CD8-positive, alpha-beta memory T cell (primary cell): ENCODE results near the gene SIX2. TPM values are rescaled to one million over a fixed set of nuclear protein-coding genes. Genes with fewer than 3 reads are reported as not detected.

Source experiments
- CTCF ChIA-PET: fragments of 350-600 bp; sonication (Branson Sonifier 250); formaldehyde crosslinking; loops from one replicate; lab custom pipeline; 2021; ENCODE audit warnings: antibody characterized with exemption; lab: Charles Lee
- POLR2A ChIA-PET: fragments of 350-600 bp; sonication (Branson Sonifier 250); formaldehyde crosslinking; loops from one replicate; lab custom pipeline; 2021; ENCODE audit warnings: antibody characterized with exemption; lab: Charles Lee
- DNase-seq, 5 donors: peaks; one replicate each; pipeline versions ENCODE4 v3.0.0 to v3.0.0-alpha.2; 2020 to 2022; ENCODE audit warnings: mixed read lengths in 1 of 5
- H3K27ac ChIP-seq: one replicate; pipeline ENCODE4 v1.7.0; 2013; ENCODE audit warnings: low read depth, mild to moderate bottlenecking, low read length, moderate library complexity
- H3K27me3 ChIP-seq: 2 replicates; pipeline ENCODE4 v1.7.0; 2013; ENCODE audit warnings: low read length, mild to moderate bottlenecking; ENCODE audit not compliant: insufficient read depth, poor library complexity, severe bottlenecking
- H3K36me3 ChIP-seq: 2 replicates; pipeline ENCODE4 v1.7.0; 2013; ENCODE audit warnings: mild to moderate bottlenecking, low read length, moderate library complexity; ENCODE audit not compliant: insufficient read depth
- H3K4me1 ChIP-seq: 2 replicates; pipeline ENCODE4 v1.7.0; 2013; ENCODE audit warnings: mild to moderate bottlenecking, low read length, moderate library complexity; ENCODE audit not compliant: insufficient read depth
- H3K4me3 ChIP-seq: 2 replicates; pipeline ENCODE4 v1.7.0; 2013; ENCODE audit warnings: mild to moderate bottlenecking, low read length
- H3K9me3 ChIP-seq: 2 replicates; pipeline ENCODE4 v1.7.0; 2013; ENCODE audit warnings: mild to moderate bottlenecking, low read length
- H3K27ac Mint-ChIP-seq, 8 donors: one replicate each; pipeline ENCODE4 v1.8.0; 2020 to 2021; ENCODE audit warnings: mixed read lengths in 8 of 8, mild to moderate bottlenecking in 6 of 8, inconsistent platforms in 3 of 8, moderate library complexity in 3 of 8
- H3K27me3 Mint-ChIP-seq, 2 donors: one replicate each; pipeline ENCODE4 v1.8.0; 2020 to 2021; ENCODE audit warnings: mixed read lengths in 2 of 2, mild to moderate bottlenecking in 1 of 2, moderate library complexity in 1 of 2
- H3K36me3 Mint-ChIP-seq, 3 donors: one replicate each; pipeline ENCODE4 v1.8.0; 2020 to 2021; ENCODE audit warnings: mixed read lengths in 3 of 3, inconsistent platforms in 1 of 3, mild to moderate bottlenecking in 1 of 3
- H3K4me1 Mint-ChIP-seq, 3 donors: one replicate each; pipeline ENCODE4 v1.8.0; 2020 to 2021; ENCODE audit warnings: mixed read lengths in 3 of 3, inconsistent platforms in 1 of 3, mild to moderate bottlenecking in 1 of 3
- H3K4me3 Mint-ChIP-seq, 7 donors: one replicate each; pipeline ENCODE4 v1.8.0; 2020 to 2021; ENCODE audit warnings: mixed read lengths in 7 of 7, mild to moderate bottlenecking in 6 of 7, moderate library complexity in 4 of 7, inconsistent platforms in 2 of 7
- H3K9me3 Mint-ChIP-seq, 5 donors: one replicate each; pipeline ENCODE4 v1.8.0; 2020 to 2022; ENCODE audit warnings: mixed read lengths in 5 of 5, mild to moderate bottlenecking in 3 of 5, moderate library complexity in 2 of 5, inconsistent platforms in 1 of 5
- polyA plus RNA-seq: library from polyadenylated mRNA; unstranded; fragments of 300-500 nt; fragmentation: Illumina TruSeq; gene quantifications from one replicate; pipeline ENCODE4 v1.2.3, GENCODE V29; 2021
- total RNA-seq, 2 experiments: library from RNA; stranded (reverse); gene quantifications; one replicate each; pipeline ENCODE4 v1.2.3, GENCODE V29; 2021

The SIX2 gene
- total and polyA plus RNA-seq, 3 experiments from 2014 or later, result 0.09 TPM; not detected in 2

DNA sequence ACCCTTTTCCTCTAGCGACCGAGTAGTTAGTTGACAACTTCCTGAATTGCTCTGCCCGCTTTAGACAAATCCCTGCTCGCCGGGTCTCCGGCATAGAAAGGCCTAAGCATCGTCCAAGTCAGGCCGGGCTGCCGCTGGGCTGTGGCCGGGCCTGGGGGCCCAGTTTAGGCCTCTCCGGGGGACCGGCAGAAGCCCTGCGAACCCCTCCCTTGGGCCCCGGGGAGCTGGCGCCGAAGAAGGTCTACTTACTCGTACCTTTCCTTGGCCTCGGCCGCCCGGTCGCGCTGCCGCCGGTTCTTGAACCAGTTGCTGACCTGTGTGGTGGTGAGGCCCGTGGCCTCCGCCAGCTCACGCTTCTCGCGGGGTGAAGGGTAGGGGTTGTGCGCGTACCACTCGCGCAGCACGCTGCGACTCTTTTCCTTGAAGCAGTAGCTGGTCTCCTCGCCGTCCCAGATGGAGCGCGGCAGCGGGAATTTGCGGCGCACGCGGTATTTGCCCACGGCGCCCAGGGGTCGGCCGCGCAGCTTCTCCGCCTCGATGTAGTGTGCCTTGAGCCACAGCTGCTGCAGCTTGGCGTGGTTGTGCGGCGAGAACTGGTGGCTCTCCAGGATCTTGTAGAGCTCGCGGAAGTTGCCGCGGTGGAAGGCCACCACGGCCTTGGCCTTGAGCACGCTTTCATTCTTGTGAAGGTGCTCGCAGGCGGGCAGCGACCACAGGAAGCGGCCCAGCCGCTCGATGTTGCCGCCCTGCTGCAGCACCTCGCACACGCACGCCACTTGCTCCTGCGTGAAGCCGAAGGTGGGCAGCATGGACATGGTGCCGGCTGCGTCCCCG, 739 bp downstream of the SIX2 start:
- ChIA-PET CTCF (interaction anchor here (1.7 kb wide), 1 partner anchor 27 kb away, joined by 4 read pairs; no protein-coding TSS in a partner anchor), POLR2A (no interaction called here)
- DNase-seq, result no peak
- Mint-ChIP-seq H3K4me1 (peaks cover 11 to 66% (median 22%) of the 10 kb centered on the region in 3 donors), H3K36me3 (no peaks in the 10 kb centered on the region), H3K27ac (peak overlapping the region in 1 of 8 donors; percentile 34), H3K9me3 (no peaks in the 10 kb centered on the region), H3K27me3 (peaks cover 57 to 73% of the 10 kb centered on the region in 2 donors), H3K4me3 (peak overlapping the region; percentile 30 to 68 (median 57))
- no peaks in the 10 kb centered on the region for H3K9me3 ChIP-seq
- peaks cover 35% of the 10 kb centered on the region for H3K27me3 ChIP-seq
- H3K4me3 ChIP-seq, result no peak overlapping the region
- H3K27ac ChIP-seq, result no peak overlapping the region
- no peaks in the 10 kb centered on the region for H3K36me3 ChIP-seq
- no peaks in the 10 kb centered on the region for H3K4me1 ChIP-seq

DNA sequence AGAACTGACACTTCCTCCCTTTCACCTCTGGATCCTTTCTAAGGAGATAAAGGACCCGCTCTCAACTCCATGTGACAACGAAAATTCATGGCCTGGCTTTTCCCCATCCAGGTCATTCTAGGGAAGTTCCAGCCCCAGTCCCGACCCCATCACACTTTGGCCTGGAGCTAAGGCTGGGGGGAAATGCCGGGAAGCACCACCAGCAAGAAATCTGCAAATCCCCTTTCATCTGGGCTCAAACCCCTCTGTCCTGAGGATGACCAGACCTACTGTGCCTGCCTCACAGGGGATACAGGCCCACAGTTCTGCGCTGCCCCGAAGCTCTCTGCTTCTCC, 1.3 kb downstream of the SIX2 start:
- no peaks in the 10 kb centered on the region for H3K36me3 ChIP-seq
- no peaks in the 10 kb centered on the region for H3K4me1 ChIP-seq
- Mint-ChIP-seq H3K27ac (peak overlapping the region in 1 of 8 donors; percentile 34), H3K4me3 (peak overlapping the region in 5 of 7 donors; percentile 33 to 68 (median 53)), H3K9me3 (peaks cover 0 to 2% (median 0%) of the 10 kb centered on the region in 5 donors), H3K4me1 (peaks cover 11 to 71% (median 23%) of the 10 kb centered on the region in 3 donors), H3K27me3 (peaks cover 63 to 78% of the 10 kb centered on the region in 2 donors), H3K36me3 (peaks cover 0 to 3% (median 0%) of the 10 kb centered on the region in 3 donors)
- H3K27me3 ChIP-seq, result peaks cover 40% of the 10 kb centered on the region
- ChIA-PET POLR2A (no interaction called here), CTCF (interaction anchor here (1.7 kb wide), 1 partner anchor 26 kb away, joined by 4 read pairs; no protein-coding TSS in a partner anchor)
- no peaks in the 10 kb centered on the region for H3K9me3 ChIP-seq
- H3K4me3 ChIP-seq, result no peak overlapping the region
- DNase-seq, result no peak
- H3K27ac ChIP-seq, result no peak overlapping the region

DNA sequence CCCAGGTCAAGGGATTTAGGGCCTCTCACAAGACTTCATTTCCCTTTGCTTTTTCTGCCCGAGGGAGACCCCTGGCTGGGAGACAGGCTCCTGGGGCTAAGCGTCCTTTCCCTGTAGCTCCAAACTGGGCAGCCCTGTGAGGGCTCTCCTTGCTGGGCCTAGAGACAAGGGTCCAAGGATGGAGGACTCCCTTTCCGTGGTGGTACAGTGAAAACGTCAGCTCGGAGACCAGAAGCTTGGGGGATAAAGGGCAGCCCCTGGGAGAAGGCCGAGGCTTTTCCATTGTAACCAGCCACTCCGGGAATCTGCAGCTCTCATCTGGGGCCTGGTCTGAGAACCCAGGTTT, 2.3 kb downstream of the SIX2 start:
- H3K9me3 ChIP-seq, result no peaks in the 10 kb centered on the region
- no peaks in the 10 kb centered on the region for H3K36me3 ChIP-seq
- Mint-ChIP-seq H3K27ac (no peak overlapping the region), H3K4me3 (peak overlapping the region in 1 of 7 donors; percentile 84), H3K36me3 (peaks cover 0 to 3% (median 0%) of the 10 kb centered on the region in 3 donors), H3K9me3 (peaks cover 0 to 2% (median 0%) of the 10 kb centered on the region in 5 donors), H3K4me1 (peaks cover 16 to 68% (median 27%) of the 10 kb centered on the region in 3 donors), H3K27me3 (peaks cover 64 to 76% of the 10 kb centered on the region in 2 donors)
- no peak for DNase-seq
- no peak overlapping the region for H3K27ac ChIP-seq
- H3K27me3 ChIP-seq, result peaks cover 38% of the 10 kb centered on the region
- no peak overlapping the region for H3K4me3 ChIP-seq
- ChIA-PET CTCF (interaction anchor here (1.7 kb wide), 1 partner anchor 25 kb away, joined by 4 read pairs; no protein-coding TSS in a partner anchor), POLR2A (no interaction called here)
- no peaks in the 10 kb centered on the region for H3K4me1 ChIP-seq

DNA sequence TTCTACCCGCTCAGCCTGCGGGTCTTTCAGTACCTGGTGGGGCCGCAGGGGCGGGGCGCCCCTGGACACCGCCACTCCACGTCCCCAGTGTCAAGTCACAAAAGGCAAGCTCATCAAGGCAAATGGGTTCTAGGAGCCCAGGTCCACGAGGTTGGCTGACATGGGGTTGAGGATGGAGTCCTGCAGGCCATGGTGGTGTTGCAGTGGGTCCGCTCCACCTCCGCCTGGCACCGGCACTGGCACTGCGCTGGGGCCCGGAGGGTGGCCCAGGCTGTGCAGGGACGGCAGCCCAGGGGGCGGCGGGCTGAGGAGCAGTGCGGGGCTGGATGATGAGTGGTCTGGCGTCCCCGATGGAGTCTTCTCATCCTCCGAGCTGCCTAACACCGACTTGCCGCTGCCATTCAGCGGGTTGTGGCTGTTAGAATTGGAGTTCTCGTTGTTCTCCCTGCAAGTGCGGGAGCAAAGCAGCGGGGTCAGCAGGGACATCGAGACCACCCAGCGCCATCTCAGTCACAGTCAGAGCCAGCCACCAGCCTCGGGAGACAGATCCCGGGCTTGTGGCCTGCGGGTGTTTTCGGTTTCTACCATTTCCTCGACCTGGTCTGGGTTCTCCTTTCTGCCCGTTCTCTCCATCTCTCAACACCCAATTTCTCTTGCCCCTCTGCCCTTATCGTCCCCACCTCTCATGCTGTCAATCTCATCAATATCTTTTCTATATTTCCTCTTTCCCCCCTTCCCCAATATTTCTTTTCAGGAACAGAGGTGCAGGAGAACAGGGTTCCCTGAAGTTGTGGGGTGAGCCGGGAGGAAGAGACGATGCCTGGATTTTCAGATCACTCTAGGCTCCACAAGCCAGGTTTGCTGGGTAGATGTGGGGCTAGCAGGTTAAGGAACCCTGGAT, 3.0 kb downstream of the SIX2 start:
- peaks cover 0 to 3% (median 0%) of the 10 kb centered on the region in 3 donors for H3K36me3 Mint-ChIP-seq
- H3K4me1 ChIP-seq, result no peaks in the 10 kb centered on the region
- peaks cover 0 to 2% (median 0%) of the 10 kb centered on the region in 5 donors for H3K9me3 Mint-ChIP-seq
- peaks cover 65 to 76% of the 10 kb centered on the region in 2 donors for H3K27me3 Mint-ChIP-seq
- peak overlapping the region in 1 of 8 donors; percentile 39 for H3K27ac Mint-ChIP-seq
- ChIA-PET POLR2A (interaction anchor here (0.5 kb wide), 1 partner anchor 1391 kb away, joined by 4 read pairs; no protein-coding TSS in a partner anchor), CTCF (interaction anchor here (1.7 kb wide), 1 partner anchor 24 kb away, joined by 4 read pairs; no protein-coding TSS in a partner anchor)
- H3K4me3 Mint-ChIP-seq, result peak overlapping the region in 6 of 7 donors; percentile 9 to 84 (median 56)
- no peaks in the 10 kb centered on the region for H3K9me3 ChIP-seq
- H3K4me1 Mint-ChIP-seq, result peaks cover 22 to 71% (median 32%) of the 10 kb centered on the region in 3 donors
- H3K4me3 ChIP-seq, result no peak overlapping the region
- no peaks in the 10 kb centered on the region for H3K36me3 ChIP-seq
- H3K27me3 ChIP-seq, result peaks cover 38% of the 10 kb centered on the region
- no peak overlapping the region for H3K27ac ChIP-seq
- DNase-seq, result no peak

DNA sequence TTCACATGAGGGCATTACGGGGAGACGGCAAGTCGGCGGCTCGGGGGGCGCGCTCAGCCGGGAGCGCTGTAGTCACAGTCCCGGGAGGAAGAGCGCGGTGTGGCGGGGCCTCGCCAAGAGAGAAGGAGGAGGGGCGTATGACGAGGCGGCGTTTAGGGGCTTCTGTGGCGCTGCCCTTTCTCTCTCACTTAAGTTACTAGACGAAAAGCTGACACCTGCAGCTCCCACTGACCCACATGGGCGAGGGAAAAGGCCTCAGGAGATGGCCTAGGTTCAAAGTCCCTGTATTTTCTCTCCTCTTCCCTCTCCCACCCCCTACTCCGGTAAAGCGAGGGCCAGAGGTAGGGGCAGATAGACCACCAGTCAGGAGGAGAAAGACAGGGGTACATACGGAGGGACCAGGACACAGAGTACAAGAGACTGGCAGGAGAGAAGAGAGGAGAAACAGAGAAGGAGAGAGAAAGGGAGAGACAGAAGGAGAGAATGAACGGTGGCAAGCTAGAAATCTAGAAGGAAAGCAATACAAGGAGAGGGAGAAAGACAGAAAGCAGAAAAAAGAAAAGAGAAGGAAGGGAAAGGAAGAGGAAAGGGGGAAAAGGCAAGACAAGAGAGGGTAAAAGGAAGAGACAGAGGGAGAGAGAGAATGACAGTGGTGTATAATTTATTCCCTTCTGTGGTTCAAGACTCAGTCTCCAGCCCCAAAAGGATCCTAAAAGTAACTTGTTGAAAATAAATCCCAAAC, 3.8 kb downstream of the SIX2 start:
- no peaks in the 10 kb centered on the region for H3K4me1 ChIP-seq
- H3K36me3 ChIP-seq, result no peaks in the 10 kb centered on the region
- ChIA-PET CTCF (no interaction called here), POLR2A (interaction anchor here (0.5 kb wide), 1 partner anchor 1392 kb away, joined by 4 read pairs; no protein-coding TSS in a partner anchor)
- DNase-seq, result no peak
- no peak overlapping the region for H3K27ac Mint-ChIP-seq
- H3K4me3 ChIP-seq, result no peak overlapping the region
- H3K9me3 Mint-ChIP-seq, result peaks cover 0 to 2% (median 0%) of the 10 kb centered on the region in 5 donors
- H3K36me3 Mint-ChIP-seq, result peaks cover 0 to 3% (median 0%) of the 10 kb centered on the region in 3 donors
- peaks cover 37% of the 10 kb centered on the region for H3K27me3 ChIP-seq
- no peaks in the 10 kb centered on the region for H3K9me3 ChIP-seq
- H3K27ac ChIP-seq, result no peak overlapping the region
- peak overlapping the region in 4 of 7 donors; percentile 1 to 30 (median 14) for H3K4me3 Mint-ChIP-seq
- peaks cover 22 to 69% (median 27%) of the 10 kb centered on the region in 3 donors for H3K4me1 Mint-ChIP-seq
- H3K27me3 Mint-ChIP-seq, result peaks cover 61 to 75% of the 10 kb centered on the region in 2 donors

DNA sequence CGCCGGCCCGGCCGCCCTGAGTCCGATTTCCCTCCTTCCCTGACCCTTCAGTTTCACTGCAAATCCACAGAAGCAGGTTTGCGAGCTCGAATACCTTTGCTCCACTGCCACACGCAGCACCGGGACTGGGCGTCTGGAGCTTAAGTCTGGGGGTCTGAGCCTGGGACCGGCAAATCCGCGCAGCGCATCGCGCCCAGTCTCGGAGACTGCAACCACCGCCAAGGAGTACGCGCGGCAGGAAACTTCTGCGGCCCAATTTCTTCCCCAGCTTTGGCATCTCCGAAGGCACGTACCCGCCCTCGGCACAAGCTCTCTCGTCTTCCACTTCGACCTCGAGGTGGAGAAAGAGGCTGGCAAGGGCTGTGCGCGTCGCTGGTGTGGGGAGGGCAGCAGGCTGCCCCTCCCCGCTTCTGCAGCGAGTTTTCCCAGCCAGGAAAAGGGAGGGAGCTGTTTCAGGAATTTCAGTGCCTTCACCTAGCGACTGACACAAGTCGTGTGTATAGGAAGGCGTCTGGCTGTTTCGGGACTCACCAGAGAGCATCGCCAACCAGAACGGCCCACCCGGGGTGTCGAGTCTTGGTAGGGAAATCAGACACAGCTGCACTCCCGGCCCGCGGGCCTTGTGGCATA, 4.6 kb downstream of the SIX2 start:
- peaks cover 0 to 3% (median 0%) of the 10 kb centered on the region in 3 donors for H3K36me3 Mint-ChIP-seq
- H3K27ac Mint-ChIP-seq, result no peak overlapping the region
- ChIA-PET POLR2A (no interaction called here), CTCF (no interaction called here)
- peak overlapping the region in 1 of 7 donors; percentile 70 for H3K4me3 Mint-ChIP-seq
- peaks cover 64 to 77% of the 10 kb centered on the region in 2 donors for H3K27me3 Mint-ChIP-seq
- no peak overlapping the region for H3K4me3 ChIP-seq
- H3K27ac ChIP-seq, result no peak overlapping the region
- H3K9me3 ChIP-seq, result no peaks in the 10 kb centered on the region
- H3K4me1 Mint-ChIP-seq, result peaks cover 22 to 65% (median 27%) of the 10 kb centered on the region in 3 donors
- peaks cover 38% of the 10 kb centered on the region for H3K27me3 ChIP-seq
- no peaks in the 10 kb centered on the region for H3K4me1 ChIP-seq
- H3K36me3 ChIP-seq, result no peaks in the 10 kb centered on the region
- H3K9me3 Mint-ChIP-seq, result peaks cover 0 to 2% (median 0%) of the 10 kb centered on the region in 5 donors
- DNase-seq, result no peak
